Left lobe of liver (tissue), 2 donors: ENCODE results near the gene VEZF1. TPM values are rescaled to one million over a fixed set of nuclear protein-coding genes. Genes with fewer than 3 reads are reported as not detected.
A peak's percentile ranks its signal among the peaks of the same experiment; 100 is the strongest.

ENCODE experiments used
- ATAC-seq: fragments of 200-7000 bp; cut with Tn5 transposase; one replicate; pipeline ENCODE4 v1.9.1; 2020; ENCODE audit warnings: mild to moderate bottlenecking, moderate library complexity
- DNase-seq: peaks from one replicate; pipeline ENCODE4 v3.0.0-alpha.2; 2020; ENCODE audit warnings: low spot score
- total RNA-seq: library from RNA; stranded (reverse); gene quantifications from one replicate; pipeline ENCODE4 v1.2.1, GENCODE V29; 2021
- donor health status: DM: no; HTN: no; CAD: no; lungs with moderate emphysema.
- donor health status: DM: no; HTN: yes; CAD: no.

VEZF1 gene
- total RNA-seq, 1 donor from 2014 or later: 12.5 TPM

GRCh38 chr17:57999496-58000017, 11.5 kb upstream of the VEZF1 start:
- DNase-seq: no peak
- ATAC-seq: peak; percentile 76

- ATAC-seq (no peak), DNase-seq (no peak)
These were observed 11.0 kb upstream of the VEZF1 start for GRCh38 chr17:57999010-57999495.

- ATAC-seq: no peak
- no peak for DNase-seq
These were observed 9.2 kb upstream of the VEZF1 start for GRCh38 chr17:57997085-57997809.

- DNase-seq (peak; percentile 61), ATAC-seq (peak; percentile 95)
These were observed 7.3 kb upstream of the VEZF1 start for GRCh38 chr17:57995076-57995956.

GRCh38 chr17:57994436-57994835, 6.4 kb upstream of the VEZF1 start:
- ATAC-seq: no peak
- DNase-seq: no peak

- DNase-seq (no peak), ATAC-seq (no peak)
These were observed 5.7 kb upstream of the VEZF1 start for GRCh38 chr17:57993471-57994365.

GRCh38 chr17:57991537-57991936, 3.5 kb upstream of the VEZF1 start:
- no peak for DNase-seq
- ATAC-seq: no peak

GRCh38 chr17:57990037-57990436, 2.0 kb upstream of the VEZF1 start:
- ATAC-seq: no peak
- no peak for DNase-seq

GRCh38 chr17:57988301-57989250, 522 bp upstream of the VEZF1 start:
- DNase-seq (peak; percentile 80), ATAC-seq (peak; percentile 81)

- peak; percentile 58 for ATAC-seq
- peak; percentile 57 for DNase-seq
These were observed 1.0 kb downstream of the VEZF1 start for GRCh38 chr17:57986841-57987580.

- no peak for ATAC-seq
- DNase-seq: no peak
These were observed 2.4 kb downstream of the VEZF1 start for GRCh38 chr17:57985675-57985974.

GRCh38 chr17:57984936-57985674, 2.9 kb downstream of the VEZF1 start:
- ATAC-seq: no peak
- DNase-seq: no peak

- DNase-seq (no peak), ATAC-seq (no peak)
These were observed 3.7 kb downstream of the VEZF1 start for GRCh38 chr17:57984261-57984890.

GRCh38 chr17:57983446-57983845, 4.6 kb downstream of the VEZF1 start:
- ATAC-seq (no peak), DNase-seq (no peak)

GRCh38 chr17:57982452-57983170, 5.4 kb downstream of the VEZF1 start:
- ATAC-seq (no peak), DNase-seq (no peak)

- no peak for DNase-seq
- no peak for ATAC-seq
These were observed 7.5 kb downstream of the VEZF1 start for GRCh38 chr17:57980522-57980921.

- DNase-seq (no peak), ATAC-seq (no peak)
These were observed 9.0 kb downstream of the VEZF1 start for GRCh38 chr17:57979076-57979475.
